GM10847 (cell line): ENCODE results near the gene TCEANC2.

Experiments used
- POLR2A ChIP-seq: IDR thresholded peaks from 2 replicates; pipeline ENCODE4 v1.6.1; 2011; ENCODE audit not compliant: insufficient read length; ENCODE audit errors: extremely low read depth

TCEANC2 gene

GRCh38 chr1:54105080-54105479 lies 51.7 kb downstream of the TCEANC2 start:
- TF ChIP-seq POLR2A, result no peak

GRCh38 chr1:54105736-54106269 lies 52.4 kb downstream of the TCEANC2 start:
- TF ChIP-seq POLR2A, result no peak

- no peak for TF ChIP-seq POLR2A
Measured at GRCh38 chr1:54107131-54107530, 53.7 kb downstream of the TCEANC2 start.

GRCh38 chr1:54108156-54108555 lies 54.7 kb downstream of the TCEANC2 start:
- no peak for TF ChIP-seq POLR2A

- no peak for TF ChIP-seq POLR2A
Measured at GRCh38 chr1:54109129-54110090, 56.0 kb downstream of the TCEANC2 start.

- no peak for TF ChIP-seq POLR2A
Measured at GRCh38 chr1:54110996-54111395, 57.6 kb downstream of the TCEANC2 start.

- TF ChIP-seq POLR2A, result no peak
Measured at GRCh38 chr1:54111624-54112023, 58.2 kb downstream of the TCEANC2 start.

GRCh38 chr1:54112027-54112426 lies 58.6 kb downstream of the TCEANC2 start:
- TF ChIP-seq POLR2A, result no peak

GRCh38 chr1:54112705-54113368 lies 59.4 kb downstream of the TCEANC2 start:
- TF ChIP-seq POLR2A, result no peak

- TF ChIP-seq POLR2A, result no peak
Measured at GRCh38 chr1:54114001-54114400, 60.6 kb downstream of the TCEANC2 start.

- TF ChIP-seq POLR2A, result no peak
Measured at GRCh38 chr1:54114955-54115354, 61.5 kb downstream of the TCEANC2 start.

- no peak for TF ChIP-seq POLR2A
Measured at GRCh38 chr1:54115520-54115919, 62.1 kb downstream of the TCEANC2 start.

- TF ChIP-seq POLR2A, result no peak
Measured at GRCh38 chr1:54117815-54118563, 64.6 kb downstream of the TCEANC2 start.

GRCh38 chr1:54118704-54119103 lies 65.3 kb downstream of the TCEANC2 start:
- TF ChIP-seq POLR2A, result no peak

- TF ChIP-seq POLR2A, result no peak
Measured at GRCh38 chr1:54120018-54120697, 66.8 kb downstream of the TCEANC2 start.
